Fibroblast of mammary gland (primary cell): ENCODE measurements around the gene MSI2.

Experiments
- DNase-seq: peaks from one replicate; pipeline ENCODE4 v3.0.0-alpha.2; 2010; ENCODE audit warnings: low read depth
- H3K4me3 ChIP-seq: 2 replicates; pipeline ENCODE4 v1.5.1; 2011; ENCODE audit warnings: low read depth, mild to moderate bottlenecking, low read length, moderate library complexity; ENCODE audit not compliant: control insufficient read depth
- CTCF ChIP-seq: conservative IDR thresholded peaks from 2 replicates; pipeline ENCODE4 v1.5.1; 2011; ENCODE audit warnings: low read depth, low read length, inconsistent platforms; ENCODE audit not compliant: control insufficient read depth, insufficient read depth

Gene MSI2

GRCh38 chr17:57622683-57623433 lies 366.5 kb downstream of the MSI2 start:
- H3K4me3 ChIP-seq, result no peak overlapping the region
- TF ChIP-seq CTCF, result no peak
- peak; percentile 54 for DNase-seq

GRCh38 chr17:57623620-57624019 lies 367.3 kb downstream of the MSI2 start:
- no peak for TF ChIP-seq CTCF
- no peak overlapping the region for H3K4me3 ChIP-seq
- no peak for DNase-seq

GRCh38 chr17:57624386-57624785 lies 368.1 kb downstream of the MSI2 start:
- no peak for TF ChIP-seq CTCF
- no peak overlapping the region for H3K4me3 ChIP-seq
- DNase-seq, result no peak

GRCh38 chr17:57625511-57625910 lies 369.2 kb downstream of the MSI2 start:
- H3K4me3 ChIP-seq, result no peak overlapping the region
- DNase-seq, result no peak
- TF ChIP-seq CTCF, result no peak

- TF ChIP-seq CTCF, result no peak
- H3K4me3 ChIP-seq, result no peak overlapping the region
- no peak for DNase-seq
These were observed 369.6 kb downstream of the MSI2 start for GRCh38 chr17:57625957-57626356.

GRCh38 chr17:57626520-57627210 lies 370.3 kb downstream of the MSI2 start:
- TF ChIP-seq CTCF, result no peak
- H3K4me3 ChIP-seq, result no peak overlapping the region
- DNase-seq, result no peak

GRCh38 chr17:57627591-57627990 lies 371.3 kb downstream of the MSI2 start:
- no peak for DNase-seq
- TF ChIP-seq CTCF, result no peak
- H3K4me3 ChIP-seq, result no peak overlapping the region
